DMS53 treated with DMSO at 0.1 percent for 48 hours (cell line): ENCODE measurements around the gene SUGCT.

Experiments
- DNase-seq: peaks from one replicate; lab custom pipeline; 2025; ENCODE audit not compliant: unreplicated experiment; lab: John Stamatoyannopoulos, UW

The SUGCT gene

GRCh38 chr7:40887099-40887498 lies 752.3 kb downstream of the SUGCT start:
- no peak for DNase-seq

- DNase-seq: no peak
Observed at GRCh38 chr7:40888499-40888898, 753.7 kb downstream of the SUGCT start.

- no peak for DNase-seq
Observed at GRCh38 chr7:40889099-40889498, 754.3 kb downstream of the SUGCT start.

GRCh38 chr7:40889539-40889938 lies 754.7 kb downstream of the SUGCT start:
- DNase-seq: no peak

- no peak for DNase-seq
Observed at GRCh38 chr7:40890088-40890692, 755.4 kb downstream of the SUGCT start.

GRCh38 chr7:40891232-40891631 lies 756.4 kb downstream of the SUGCT start:
- no peak for DNase-seq

GRCh38 chr7:40899151-40899550 lies 764.3 kb downstream of the SUGCT start:
- DNase-seq: no peak

- no peak for DNase-seq
Observed at GRCh38 chr7:40899636-40900507, 765.1 kb downstream of the SUGCT start.

GRCh38 chr7:40903872-40904271 lies 769.1 kb downstream of the SUGCT start:
- DNase-seq: no peak

- DNase-seq: no peak
Observed at GRCh38 chr7:40907286-40907685, 772.5 kb downstream of the SUGCT start.

GRCh38 chr7:40909346-40909980 lies 774.7 kb downstream of the SUGCT start:
- DNase-seq: no peak
